Subcutaneous preadipocyte (primary cell): ENCODE measurements around the gene ABCB1. TPM values are rescaled to one million over a fixed set of nuclear protein-coding genes. Genes with fewer than 3 reads are reported as not detected.

Source experiments
- total RNA-seq: library from RNA; depleted of rRNA; stranded (reverse); fragments of >200 nt; gene quantifications from 2 replicates; pipeline ENCODE4 v1.2.3, GENCODE V29; 2012

The ABCB1 gene
- total RNA-seq: 0.20 TPM in 1 of 2 replicates, not detected in the other

DNA sequence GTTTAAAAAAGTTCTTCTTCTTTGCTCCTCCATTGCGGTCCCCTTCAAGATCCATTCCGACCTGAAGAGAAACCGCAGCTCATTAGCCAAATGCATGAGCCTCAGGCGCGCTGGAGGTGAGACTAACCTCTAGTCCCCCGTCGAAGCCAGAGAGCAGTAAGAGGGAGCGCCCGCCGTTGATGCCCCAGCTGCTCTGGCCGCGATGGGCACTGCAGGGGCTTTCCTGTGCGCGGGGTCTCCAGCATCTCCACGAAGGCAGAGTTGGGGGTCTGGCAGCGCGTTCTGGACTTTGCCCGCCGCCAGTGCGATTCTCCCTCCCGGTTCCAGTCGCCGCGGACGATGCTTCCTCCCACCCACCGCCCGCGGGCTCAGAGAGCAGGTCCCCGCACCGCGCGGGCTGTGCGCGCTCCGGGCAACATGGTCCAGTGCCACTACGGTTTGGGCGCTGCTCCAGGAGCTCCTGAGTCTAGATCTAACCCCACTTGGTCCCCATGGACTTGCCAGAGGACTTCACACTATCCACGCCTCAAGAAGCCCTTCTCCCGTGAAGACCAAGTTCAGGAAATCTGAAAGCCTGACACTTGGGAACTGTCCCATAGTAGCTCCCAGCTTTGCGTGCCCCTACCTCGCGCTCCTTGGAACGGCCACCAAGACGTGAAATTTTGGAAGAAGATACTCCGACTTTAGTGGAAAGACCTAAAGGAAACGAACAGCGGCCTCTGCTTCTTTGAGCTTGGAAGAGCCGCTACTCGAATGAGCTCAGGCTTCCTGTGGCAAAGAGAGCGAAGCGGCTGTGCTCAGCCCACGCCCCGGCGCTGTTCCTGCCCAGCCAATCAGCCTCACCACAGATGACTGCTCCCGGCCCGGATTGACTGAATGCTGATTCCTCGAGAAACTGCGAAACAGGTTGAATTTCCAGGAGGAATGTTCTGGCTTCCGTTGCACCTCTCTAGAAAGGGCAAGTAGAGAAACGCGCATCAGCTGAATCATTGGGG lies at the start of gene ABCB1:
TSS of gene ABCB1 (minus strand) at position 755 of the 995 bp plus-strand sequence. CDS start at position 55, 700 bp downstream.

GRCh38 chr7:87475359-87476178 lies 125.1 kb downstream of the ABCB1 start, which contains the start of gene ABCB4:
Gene ABCB4 (minus strand): TSS chr7:87475680. CDS start chr7:87475465, 215 bp downstream.

Other genes with a start within 250 kb of the ABCB1 start
- under 0.01 and 0.39 TPM in 2 replicates for gene ABCB4, start 125.2 kb downstream of the ABCB1 start, total RNA-seq
- 0.37 and 0.59 TPM in 2 replicates for gene RUNDC3B, start 27.5 kb upstream of the ABCB1 start, total RNA-seq